ENCODE measurements around the gene ARRDC4.

The ARRDC4 gene

GRCh38 chr15:97995881-97996603 is 35.5 kb downstream of the ARRDC4 start:
- in situ Hi-C loops (cut with MboI; ENCODE audit: low sequenced_read_pairs): no loop called here

GRCh38 chr15:97998307-97999071 is 38.0 kb downstream of the ARRDC4 start:
- in situ Hi-C loops (cut with MboI; ENCODE audit: low sequenced_read_pairs): no loop called here

GRCh38 chr15:98000249-98001203 is 40.0 kb downstream of the ARRDC4 start:
- in situ Hi-C loops (cut with MboI; ENCODE audit: low sequenced_read_pairs): no loop called here

GRCh38 chr15:98001663-98002194 is 41.2 kb downstream of the ARRDC4 start:
- in situ Hi-C loops (cut with MboI; ENCODE audit: low sequenced_read_pairs): no loop called here

- in situ Hi-C loops (cut with MboI; ENCODE audit: low sequenced_read_pairs): no loop called here
These were observed 41.9 kb downstream of the ARRDC4 start for GRCh38 chr15:98002419-98002818.

- in situ Hi-C loops (cut with MboI; ENCODE audit: low sequenced_read_pairs): no loop called here
These were observed 42.4 kb downstream of the ARRDC4 start for GRCh38 chr15:98002866-98003265.

GRCh38 chr15:98003518-98003917 is 43.0 kb downstream of the ARRDC4 start:
- in situ Hi-C loops (cut with MboI; ENCODE audit: low sequenced_read_pairs): no loop called here

GRCh38 chr15:98003996-98004395 is 43.5 kb downstream of the ARRDC4 start:
- in situ Hi-C loops (cut with MboI; ENCODE audit: low sequenced_read_pairs): no loop called here

GRCh38 chr15:98005659-98006058 is 45.2 kb downstream of the ARRDC4 start:
- in situ Hi-C loops (cut with MboI; ENCODE audit: low sequenced_read_pairs): no loop called here

GRCh38 chr15:98009169-98009568 is 48.7 kb downstream of the ARRDC4 start:
- in situ Hi-C loops (cut with MboI; ENCODE audit: low sequenced_read_pairs): no loop called here

- in situ Hi-C loops (cut with MboI; ENCODE audit: low sequenced_read_pairs): no loop called here
These were observed 49.5 kb downstream of the ARRDC4 start for GRCh38 chr15:98009971-98010370.

- in situ Hi-C loops (cut with MboI; ENCODE audit: low sequenced_read_pairs): no loop called here
These were observed 51.9 kb downstream of the ARRDC4 start for GRCh38 chr15:98012354-98012753.

- in situ Hi-C loops (cut with MboI; ENCODE audit: low sequenced_read_pairs): no loop called here
These were observed 53.1 kb downstream of the ARRDC4 start for GRCh38 chr15:98013631-98014030.

- in situ Hi-C loops (cut with MboI; ENCODE audit: low sequenced_read_pairs): no loop called here
These were observed 56.9 kb downstream of the ARRDC4 start for GRCh38 chr15:98017150-98017964.

- in situ Hi-C loops (cut with MboI; ENCODE audit: low sequenced_read_pairs): no loop called here
These were observed 58.4 kb downstream of the ARRDC4 start for GRCh38 chr15:98018761-98019351.
